Superior temporal gyrus (tissue), 1 donor: ENCODE measurements around the gene ACTMAP.
"Not testable (repeated sequence)": the region's sequence is repeated elsewhere in the genome, so short reads cannot be mapped to it uniquely, and the experiment has no call there.

ENCODE experiments used
- DNase-seq: peaks from one replicate; pipeline ENCODE4 v3.0.0-alpha.2; 2016; ENCODE audit errors: extremely low spot score

Gene ACTMAP, protein sequence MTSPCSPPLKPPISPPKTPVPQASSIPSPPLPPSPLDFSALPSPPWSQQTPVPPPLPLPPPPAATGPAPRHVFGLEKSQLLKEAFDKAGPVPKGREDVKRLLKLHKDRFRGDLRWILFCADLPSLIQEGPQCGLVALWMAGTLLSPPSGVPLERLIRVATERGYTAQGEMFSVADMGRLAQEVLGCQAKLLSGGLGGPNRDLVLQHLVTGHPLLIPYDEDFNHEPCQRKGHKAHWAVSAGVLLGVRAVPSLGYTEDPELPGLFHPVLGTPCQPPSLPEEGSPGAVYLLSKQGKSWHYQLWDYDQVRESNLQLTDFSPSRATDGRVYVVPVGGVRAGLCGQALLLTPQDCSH

DNA sequence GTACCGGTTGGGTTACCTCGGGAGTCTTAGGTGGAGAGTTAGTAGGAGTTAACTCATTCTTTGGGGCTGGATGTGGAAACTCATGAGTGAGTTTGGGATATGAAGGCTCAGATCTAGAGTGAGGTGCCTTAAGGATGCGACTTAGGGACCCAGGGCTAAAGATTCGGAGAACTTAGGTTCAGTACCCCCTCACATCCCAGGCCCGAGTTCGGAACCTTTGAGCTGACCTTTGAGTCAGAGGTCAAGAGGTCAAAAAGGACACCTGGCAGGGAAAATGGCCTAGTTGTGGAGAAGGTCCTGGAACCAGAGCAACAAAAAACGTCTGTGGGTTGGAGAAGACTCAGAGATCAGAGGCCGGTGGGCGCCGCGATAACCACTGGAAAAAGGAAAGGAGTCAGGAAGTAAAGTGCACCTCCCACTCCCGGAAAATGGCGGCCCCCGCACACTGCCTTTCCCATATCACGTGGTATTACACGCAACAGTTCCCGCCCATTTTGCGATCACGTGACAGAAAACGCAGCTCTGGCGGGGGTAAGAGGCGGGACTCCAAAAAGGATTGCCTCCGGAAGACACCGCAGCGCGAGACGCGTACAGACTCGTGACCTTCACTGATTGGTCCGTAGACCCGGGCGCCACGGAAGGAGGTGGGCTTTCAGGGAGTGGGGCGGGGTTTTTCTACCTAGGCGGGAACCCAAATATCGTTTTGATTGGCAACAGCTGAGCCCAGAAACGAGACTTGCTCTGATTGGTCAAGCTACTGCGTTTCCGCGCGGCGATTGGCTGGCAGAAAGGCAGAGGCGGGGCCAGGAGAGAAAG is at the start of gene ACTMAP:
Gene ACTMAP, minus strand, starts transcription at position 420 of the 816 bp plus-strand sequence. CDS start 674 bp downstream, outside the sequence.
- peak; percentile 100 for DNase-seq

DNA sequence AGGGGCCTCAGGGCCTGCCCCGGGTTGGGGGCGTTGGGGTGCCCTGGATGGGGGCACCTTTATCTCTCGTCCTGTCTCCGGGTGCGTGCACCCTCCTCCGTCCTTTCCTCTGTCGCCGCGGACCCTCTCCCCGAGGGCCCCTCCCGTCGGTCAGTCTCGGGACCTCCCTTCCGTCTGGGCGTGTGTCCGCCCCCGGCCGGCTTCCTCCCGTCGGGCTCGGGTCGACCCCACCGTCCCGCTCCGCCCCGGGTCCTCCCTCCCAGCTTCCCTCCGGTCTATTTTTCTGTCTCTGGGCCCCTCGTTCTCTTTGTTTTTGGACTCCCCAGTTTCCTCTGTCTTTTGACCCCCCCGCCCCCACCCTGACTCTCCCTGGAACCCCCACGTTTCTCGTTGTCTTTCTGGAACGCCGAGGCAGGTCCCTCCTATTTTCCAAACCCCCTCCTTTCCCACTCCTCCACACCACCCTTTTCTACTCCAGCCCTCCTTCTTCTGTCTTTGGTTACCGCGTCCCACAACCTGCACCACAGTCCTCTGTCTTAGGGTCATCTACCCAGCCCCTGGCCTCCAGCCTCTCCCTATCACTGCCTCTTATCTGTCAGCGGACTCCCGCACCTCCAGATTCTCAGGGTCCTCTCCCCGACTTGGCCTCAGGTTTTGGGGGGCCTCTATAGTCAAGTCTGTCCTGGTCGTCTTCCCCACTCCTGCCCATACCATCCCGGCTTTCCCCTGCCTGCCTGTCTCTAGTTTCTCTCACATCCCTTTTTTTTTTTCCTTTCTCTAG is 49.5 kb upstream of the ACTMAP start:
- peak; percentile 15 for DNase-seq

DNA sequence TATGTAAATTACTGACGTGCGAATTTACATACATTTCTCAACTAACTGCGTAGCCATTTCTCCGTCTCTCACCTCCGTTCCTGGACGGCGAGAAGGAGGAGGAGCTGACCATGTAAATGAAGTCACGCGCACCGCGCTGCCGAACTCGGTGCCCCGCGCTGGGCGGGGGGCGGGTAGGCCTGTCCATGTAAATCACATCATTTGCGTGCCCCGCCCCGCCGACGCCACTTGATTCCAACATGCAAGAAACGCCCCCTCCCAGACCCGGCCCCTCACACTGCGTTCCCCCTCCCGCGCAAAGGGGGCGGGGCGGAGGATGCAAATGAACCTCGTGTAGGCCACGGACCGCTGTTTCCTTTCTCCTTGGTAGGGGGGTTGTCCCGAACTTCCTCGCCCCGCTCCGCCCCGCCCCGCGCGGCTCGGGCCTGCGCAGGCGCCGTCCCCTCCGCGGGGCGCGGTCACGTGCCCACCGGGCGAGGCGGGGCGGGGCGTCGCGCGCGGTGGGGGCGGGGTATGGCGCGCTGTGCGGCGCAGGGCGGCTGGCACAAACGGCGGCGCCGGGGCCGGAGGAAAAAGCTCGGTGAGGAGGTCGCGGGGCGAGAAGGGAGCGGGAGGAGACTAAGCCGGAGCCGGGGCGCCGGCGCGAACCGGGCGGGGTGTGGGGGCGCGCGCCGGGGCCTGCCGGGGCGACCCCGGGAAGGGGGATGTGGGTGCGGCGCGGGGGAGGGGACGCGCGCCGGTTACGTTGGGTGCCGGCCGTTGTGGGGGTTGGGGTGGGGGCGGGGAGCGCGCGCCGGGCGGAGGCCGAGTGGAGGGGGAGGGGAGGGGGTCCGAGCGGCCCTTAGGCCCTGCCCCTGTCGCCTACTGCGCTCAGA is 48.6 kb upstream of the ACTMAP start, which contains the start of gene EGLN2:
Gene EGLN2, plus strand, starts transcription at position 509 of the 875 bp plus-strand sequence. CDS start 1,382 bp downstream, outside the sequence.
- peak; percentile 99 for DNase-seq

DNA sequence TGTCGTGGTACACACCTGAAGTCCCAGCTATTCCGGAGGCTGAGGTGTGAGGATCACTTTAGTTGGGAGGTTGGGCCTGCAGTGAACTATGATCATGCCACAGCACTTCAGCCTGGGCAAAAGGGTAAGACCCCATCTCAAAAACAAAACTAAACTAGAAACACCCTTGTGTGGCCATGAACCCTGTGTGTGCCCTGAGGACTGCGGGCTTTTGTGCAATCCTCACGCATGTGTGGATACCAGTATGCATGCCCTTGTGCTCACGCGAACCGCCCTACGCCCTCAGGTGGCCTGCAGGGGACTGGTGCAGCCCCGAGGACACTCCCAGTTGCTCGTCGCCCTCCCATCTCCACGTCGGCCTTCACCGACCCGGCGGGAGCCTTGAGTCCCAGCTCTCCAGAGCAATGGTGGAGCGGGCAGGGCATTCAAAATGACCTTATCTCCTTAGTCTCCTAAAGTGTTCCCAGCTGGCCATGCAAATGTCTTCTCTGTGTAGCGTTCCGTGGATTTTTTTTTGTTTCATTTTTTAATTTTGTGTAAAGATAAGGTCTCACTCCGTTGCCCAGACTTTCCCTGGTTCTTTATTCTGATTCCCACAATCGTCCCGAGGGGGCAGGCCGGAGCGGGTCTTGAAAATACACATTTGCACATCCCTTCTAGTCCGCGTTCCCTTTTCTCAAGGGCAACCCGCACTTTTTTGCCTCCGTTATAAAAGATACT is 47.8 kb upstream of the ACTMAP start:
- peak; percentile 10 for DNase-seq

DNA sequence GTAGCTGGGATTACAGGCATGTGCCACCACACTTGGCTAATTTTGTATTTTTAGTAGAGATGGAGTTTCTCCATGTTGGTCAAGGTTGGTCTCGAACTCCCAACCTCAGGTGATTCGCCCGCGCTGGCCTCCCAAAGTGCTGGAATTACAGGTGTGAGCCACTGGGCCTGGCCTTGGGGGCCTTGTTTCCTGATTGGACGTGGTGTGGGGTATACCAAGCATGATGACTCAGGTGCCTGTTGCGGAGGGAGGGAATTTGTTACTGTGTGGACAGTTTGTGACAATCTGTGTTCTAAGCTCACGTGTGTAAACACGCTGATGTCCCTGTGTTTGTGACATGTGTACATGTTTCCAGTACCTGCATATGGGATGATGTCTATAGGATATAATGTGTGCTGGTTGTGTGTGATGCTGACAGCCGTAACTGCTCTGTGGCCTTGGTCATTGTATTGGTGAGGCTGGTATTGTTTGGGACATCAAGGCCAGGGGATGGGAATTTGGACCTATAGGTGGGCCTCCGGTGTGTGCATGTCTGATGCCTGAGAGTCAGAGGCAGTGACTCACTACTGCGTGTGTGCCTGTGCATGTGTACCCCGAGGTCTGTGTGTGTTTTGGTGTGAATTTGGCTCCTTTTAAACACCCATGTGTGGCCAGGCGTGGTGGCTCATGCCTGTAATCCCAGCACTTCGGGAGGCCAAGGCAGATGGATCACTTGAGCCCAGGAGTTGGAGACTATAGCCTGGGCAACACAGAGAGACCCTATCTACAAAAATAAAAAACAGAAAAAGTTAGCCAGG is 47.1 kb upstream of the ACTMAP start:
- DNase-seq: no peak

DNA sequence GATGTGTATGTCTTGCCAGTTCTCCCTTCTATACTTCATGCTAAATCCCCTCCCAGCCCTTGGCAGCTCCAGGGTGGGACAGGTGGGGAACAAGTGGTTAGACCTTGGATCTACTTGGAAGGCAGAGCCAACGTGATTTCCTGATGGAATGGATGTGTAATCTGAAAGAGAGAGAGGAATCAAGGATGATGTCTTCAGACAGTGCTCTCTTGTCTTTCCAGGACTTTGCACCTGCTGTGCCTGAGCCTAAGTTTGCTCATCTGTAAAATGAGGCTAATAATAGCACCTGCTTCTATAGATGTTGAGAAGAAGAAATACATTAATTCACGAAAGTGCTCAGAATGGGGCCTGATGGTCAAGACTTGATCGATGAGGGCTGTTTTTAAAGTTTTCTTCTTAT is 41.7 kb upstream of the ACTMAP start:
- DNase-seq: no peak

DNA sequence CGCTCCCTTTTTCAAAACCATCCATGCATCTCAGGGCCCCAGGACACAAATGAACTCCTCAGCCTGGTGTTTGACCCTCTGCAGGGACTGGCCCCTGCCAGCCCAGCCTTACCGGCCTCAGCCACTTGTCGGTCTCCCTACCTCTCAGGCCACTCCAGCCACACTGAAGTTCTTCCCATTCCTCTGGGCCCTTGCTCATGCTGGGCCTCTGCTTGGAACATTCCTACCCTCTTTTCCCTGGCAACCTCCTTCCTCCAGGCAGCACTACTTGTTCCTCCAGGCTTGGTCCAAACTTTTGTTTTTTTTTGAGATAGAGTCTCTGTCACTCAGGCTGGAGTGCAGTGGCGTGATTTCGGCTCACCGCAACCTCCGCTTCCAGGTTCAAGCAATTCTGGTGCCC is 41.1 kb upstream of the ACTMAP start:
- DNase-seq: no peak

DNA sequence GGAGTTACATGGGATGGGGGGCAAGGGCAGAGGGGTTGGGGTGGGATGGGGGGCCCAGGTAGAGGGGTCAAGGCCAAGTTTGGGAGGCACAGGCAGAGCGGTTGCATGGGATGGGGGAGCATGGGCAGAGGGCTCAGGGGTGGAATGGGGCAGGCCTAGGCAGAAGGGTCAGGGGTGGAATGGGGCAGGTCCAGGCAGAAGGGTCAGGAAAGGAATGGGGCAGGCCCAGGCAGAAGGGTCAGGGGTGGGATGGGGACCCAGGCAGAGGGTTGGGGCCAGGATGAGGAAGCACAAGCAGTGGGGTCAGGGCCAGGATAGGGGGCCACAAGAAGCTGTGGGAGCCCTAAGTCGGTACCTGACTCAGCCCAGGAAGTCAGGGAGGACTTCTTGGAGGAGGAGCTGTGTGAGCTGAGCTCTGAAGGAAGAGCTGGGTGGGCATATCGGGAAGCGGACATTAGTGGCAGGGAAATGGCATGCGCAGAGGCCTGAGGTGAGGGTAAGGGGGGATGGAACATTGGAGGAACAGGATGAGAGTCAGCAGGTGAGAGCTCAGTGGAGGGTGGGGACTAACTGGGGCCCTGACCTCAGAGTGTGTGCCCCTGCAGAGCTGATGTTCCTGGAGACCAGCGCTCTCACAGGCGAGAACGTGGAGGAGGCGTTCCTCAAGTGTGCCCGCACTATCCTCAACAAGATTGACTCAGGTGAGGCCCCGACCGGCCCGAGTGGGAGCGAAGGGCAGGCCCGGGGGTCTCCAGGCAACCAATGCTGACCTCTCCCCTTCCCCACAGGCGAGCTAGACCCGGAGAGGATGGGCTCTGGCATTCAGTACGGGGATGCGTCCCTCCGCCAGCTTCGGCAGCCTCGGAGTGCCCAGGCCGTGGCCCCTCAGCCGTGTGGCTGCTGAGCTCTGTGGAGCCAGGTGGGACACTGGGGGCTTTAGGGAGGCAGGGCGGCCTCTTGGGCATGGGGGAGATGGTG is 36.1 kb upstream of the ACTMAP start:
- no peak for DNase-seq

DNA sequence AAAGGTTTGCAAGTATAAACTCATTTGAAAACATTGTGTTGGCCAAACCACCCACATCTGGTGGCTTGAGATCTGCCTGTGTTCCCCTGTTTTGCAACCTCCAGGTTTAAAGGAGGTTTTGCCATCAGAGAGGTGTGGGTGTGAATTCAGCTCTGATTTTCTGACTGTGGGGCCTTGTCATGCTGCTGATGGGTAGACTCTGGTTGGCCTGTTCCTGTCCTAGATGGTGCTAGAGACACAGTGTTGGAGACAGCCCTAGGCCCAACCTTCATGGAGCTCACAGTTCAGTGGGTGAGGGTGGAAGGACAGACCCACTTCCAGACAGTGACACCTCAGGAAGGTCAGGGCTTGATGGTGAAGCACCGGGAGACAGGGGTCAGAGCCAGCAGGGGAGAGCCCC is 35.2 kb upstream of the ACTMAP start:
- no peak for DNase-seq

DNA sequence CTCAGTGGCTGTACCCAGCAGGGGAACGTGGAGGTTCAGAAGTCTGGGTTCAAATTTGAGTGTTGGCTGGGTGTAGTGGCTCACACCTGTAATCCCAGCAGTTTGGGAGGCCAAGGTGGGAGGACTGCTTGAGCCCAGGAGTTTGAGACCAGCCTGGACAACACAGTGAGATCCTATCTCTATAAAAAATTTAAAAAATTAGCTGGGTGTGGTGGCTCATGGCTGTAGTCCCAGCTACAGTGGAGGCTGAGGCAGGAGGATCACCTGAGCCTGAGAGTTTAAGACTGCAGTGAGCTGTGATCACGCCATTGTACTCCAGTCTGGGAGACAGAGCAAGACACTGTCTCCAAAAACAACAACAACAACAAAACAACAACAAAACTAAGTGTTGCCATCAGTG is 33.9 kb upstream of the ACTMAP start:
- not testable (repeated sequence) for DNase-seq

DNA sequence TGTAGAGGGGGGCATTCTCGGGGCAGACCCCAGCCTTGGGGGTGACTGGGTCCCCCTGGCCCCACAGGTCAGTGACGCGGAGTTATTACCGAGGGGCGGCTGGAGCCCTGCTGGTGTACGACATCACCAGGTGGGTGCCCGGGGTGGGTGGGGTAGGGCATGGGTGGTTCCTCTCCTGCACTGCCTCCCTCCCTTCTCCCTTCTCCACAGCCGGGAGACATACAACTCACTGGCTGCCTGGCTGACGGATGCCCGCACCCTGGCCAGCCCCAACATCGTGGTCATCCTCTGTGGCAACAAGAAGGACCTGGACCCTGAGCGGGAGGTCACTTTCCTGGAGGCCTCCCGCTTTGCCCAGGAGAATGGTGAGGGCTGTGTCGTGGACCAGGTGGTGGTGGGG is 33.4 kb upstream of the ACTMAP start:
- DNase-seq: no peak

DNA sequence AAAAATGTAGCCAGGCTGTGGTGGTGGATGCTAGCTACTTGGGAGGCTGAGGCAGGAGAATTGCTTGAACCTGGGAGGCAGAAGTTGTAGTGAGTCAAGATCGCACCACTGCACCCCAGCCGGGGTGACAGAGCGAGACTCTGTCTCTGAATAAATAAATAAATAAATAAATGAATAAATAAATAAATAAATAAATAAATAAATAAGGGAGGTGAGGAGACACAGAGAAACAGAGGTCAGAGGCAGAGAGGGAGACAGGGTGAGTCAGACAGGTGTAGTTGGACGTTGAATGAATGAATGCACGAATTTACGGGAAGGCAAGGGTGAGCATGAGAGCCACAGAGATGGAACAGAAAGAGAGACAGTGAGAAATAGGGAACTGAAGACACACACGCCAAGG is 30.9 kb upstream of the ACTMAP start:
- DNase-seq: no peak

DNA sequence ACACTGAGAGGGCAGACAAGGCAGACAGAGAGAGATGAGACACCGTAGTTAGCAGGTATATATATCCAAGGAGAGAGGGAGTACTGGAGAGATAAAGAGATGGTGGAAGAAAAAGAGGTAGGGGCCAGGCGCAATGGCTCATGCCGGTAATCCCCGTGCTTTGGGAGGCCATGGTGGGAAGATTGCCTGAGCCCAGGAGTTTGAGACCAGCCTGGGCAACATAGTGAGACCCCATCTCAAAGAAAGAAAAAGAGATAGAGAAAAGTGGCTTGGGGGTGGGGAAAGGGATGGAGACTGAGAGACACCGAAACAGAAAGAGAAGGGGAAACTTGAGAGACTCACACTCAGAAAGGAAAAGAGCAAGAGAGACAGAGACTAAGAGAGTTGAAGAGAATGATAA is 30.3 kb upstream of the ACTMAP start:
- DNase-seq: no peak

DNA sequence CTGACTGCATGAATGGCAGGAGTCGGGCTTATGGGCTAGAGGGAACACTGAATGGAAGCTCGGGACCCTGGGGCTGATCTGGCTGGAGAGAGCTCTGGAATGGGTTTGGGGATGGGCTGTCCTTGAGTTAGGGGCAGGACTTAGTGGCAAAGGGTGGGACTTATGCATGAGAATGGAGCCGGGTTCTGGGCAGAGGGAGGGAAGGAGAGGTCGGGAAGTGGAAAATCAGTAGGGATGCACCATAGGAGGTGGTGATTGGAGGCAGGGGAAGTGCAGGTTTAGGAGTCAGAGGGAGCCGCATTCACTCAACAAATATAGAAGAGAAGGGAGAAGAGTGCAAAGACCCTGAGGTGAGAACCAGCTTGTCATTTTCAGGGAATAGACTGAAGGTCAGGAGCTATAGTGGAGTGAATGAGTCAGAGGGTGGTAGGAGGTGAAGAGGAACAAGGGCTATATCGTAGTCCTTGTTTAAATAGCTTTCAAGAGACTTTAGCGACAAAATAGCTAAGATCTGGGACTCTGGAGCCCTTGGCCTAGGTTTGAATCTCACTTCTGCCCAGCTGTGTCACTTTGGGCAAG is 28.5 kb upstream of the ACTMAP start:
- DNase-seq: no peak

DNA sequence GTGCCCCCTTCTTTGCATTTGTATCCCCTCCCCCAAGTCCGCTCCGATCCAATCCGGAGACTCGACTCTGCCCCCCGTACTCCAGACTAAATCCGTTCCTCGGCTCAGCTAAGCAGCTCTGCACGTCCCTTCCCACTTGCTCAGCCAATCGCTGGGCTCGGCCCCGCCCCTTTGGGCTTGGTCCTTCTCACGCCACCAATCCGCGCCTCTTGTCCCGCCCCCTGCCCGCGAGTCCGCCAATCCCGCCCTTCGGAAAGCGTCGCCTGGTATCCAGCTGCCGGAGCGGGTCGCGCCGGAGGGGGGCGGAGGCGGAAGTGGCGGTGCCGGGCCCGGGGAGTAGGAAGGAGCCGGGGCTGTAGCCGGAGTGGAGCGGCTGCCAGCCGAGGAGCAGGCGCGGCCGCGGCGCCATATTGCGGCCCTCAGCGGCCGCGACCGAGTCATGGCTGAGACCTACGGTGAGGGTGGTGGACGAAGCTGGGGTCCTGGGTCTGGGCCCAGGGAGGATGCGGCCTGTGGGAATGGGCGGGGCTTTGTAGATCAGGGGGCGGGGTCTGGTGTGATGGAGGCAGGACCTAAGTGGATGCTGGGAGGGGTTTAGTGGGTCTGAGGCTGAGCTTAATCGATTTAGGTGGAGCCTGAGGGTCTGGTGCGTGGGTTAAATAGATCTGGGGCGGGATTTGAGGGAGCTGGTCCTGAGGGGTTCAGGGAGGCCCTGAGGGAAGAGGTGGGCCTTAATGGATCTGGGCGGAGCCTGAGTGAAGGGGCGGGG is 27.8 kb upstream of the ACTMAP start, which contains the start of gene RAB4B:
Gene RAB4B, plus strand, starts transcription at position 311 of the 769 bp plus-strand sequence. Its CDS starts 129 bp downstream, at position 440.
- peak; percentile 99 for DNase-seq

DNA sequence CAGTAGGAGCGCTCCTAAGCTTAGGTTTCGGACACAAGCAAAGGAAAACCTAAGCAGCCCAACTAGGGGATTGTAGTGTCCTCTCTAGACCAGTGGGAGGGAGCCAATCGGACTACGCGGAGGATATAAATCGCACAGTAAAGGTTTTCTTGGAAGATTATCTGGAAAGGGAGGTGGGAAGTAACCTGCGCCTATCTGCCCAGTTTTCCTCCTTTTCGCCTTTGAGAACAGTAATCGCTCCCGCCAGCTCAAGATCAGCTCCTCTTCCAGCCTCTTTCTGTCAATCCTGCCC is 27.3 kb upstream of the ACTMAP start:
- DNase-seq: no peak

DNA sequence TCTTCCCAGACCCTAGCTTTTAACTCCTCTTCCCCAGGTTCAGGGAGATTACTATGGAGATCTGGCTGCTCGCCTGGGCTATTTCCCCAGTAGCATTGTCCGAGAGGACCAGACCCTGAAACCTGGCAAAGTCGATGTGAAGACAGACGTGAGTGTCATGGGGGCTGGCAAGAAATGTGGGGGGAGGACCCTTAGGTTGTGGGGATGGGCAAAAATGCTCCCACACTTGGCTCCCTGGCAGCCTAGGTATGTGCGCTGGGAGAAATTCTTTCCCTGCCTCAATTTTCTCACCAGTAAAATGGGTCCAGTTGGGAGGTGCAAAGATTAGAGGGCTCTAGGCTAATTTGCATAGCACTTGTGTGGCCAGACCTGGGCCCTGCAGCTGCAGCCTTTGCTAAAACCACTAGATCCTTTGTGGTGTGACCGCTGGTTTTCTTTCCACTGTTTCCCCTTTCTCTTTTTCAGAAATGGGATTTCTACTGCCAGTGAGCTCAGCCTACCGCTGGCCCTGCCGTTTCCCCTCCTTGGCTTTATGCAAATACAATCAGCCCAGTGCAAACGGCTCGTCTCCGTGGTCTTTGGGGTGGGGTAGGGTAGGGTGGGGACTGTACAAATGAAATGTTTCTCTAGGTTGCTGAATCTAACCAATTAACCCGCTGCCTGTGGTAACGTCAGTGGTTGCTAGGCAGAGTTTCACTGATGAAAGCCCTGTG is 26.8 kb upstream of the ACTMAP start:
- peak; percentile 98 for DNase-seq
